Activated CD4-positive, CD25-positive, alpha-beta regulatory T cell (primary cell): ENCODE data around the gene SLC38A10.
"Not testable (repeated sequence)": the region's sequence is repeated elsewhere in the genome, so short reads cannot be mapped to it uniquely, and the experiment has no call there.

Source experiments
- DNase-seq, 4 experiments: peaks; one replicate each; lab custom pipeline; 2025; lab: John Stamatoyannopoulos, UW

SLC38A10 gene

DNA sequence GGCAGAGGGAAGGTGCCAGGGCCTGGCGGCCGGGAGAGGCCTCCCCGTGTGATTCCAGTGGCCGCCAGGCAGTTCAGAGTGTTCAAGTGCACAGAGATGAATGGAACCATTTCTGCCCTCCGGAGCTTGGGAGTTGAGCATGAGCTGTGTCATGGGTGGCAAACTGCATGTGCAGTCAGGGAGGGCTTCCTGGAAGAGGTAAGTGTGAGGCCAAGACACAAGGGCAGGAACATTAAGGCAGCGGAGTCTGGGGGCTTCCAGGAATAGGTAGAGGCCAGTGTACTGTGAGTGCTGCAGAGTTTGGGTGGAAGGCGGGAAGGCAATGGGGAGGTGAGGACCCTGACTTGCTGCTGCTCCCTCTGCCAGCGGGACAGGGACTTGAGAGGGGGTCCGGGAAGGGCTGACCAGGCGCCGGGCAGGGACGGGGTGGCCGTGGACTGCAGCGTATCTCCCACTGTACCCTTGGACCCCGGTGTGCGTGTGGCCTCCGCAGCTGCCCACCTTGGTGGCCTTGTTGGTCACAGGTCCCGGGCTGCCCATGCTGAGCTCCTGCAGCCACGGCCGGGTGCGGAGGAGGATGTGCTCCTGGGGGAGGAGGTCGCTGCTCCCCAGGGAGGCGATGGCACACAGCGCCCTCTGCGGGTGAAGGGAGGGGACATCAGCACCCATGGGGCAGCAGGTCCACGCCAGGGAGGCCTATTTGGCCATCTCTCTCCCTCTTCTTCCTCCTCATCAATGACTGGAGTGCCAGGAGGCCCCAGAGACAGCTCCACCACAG lies 64.9 kb downstream of the SLC38A10 start:
- no peak for DNase-seq

GRCh38 chr17:81229666-81229920 lies 65.5 kb downstream of the SLC38A10 start:
- no peak for DNase-seq

DNA sequence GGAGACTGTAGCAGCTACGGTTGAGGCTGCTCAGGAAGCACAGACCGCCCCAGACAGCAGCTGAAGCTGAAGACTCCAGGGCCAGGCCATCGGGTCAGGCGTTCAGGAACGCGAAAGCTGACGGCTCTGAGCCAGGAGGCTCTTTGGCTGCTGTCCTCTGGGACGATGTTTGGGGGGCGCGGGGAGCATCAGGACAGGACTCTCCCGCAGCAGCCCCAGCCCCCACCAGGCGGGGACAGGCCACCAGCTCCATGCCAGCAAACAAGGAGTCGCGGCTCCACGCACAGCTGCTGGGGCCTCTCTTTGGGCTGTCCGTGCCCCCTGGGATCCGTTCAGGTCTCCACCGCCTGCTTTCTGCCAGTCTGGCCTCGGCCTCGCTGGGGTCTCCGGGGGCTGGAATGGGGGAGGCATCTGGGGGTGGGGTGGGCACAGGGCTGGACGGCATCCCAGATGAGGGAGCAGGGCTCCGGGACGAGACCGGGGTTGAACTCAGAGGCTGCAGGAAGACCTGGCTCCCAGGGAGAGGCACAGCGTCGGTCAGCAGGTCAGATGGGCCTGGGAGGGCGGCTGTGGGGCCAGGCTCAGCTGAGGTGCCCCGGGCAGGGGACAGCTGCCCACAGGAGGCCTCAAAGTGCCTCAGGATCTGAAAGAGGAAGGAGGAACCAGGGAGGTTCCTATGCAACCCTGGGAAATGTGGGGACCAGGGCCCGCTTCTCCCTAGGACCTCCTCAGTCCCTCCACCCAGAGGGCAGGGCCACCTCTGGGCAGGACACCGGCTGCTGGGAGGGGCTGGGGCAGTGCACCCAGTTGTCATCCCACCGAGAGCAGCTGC lies 66.1 kb downstream of the SLC38A10 start:
- no peak for DNase-seq

- DNase-seq: no peak
Measured at GRCh38 chr17:81228420-81228819, 66.7 kb downstream of the SLC38A10 start.

DNA sequence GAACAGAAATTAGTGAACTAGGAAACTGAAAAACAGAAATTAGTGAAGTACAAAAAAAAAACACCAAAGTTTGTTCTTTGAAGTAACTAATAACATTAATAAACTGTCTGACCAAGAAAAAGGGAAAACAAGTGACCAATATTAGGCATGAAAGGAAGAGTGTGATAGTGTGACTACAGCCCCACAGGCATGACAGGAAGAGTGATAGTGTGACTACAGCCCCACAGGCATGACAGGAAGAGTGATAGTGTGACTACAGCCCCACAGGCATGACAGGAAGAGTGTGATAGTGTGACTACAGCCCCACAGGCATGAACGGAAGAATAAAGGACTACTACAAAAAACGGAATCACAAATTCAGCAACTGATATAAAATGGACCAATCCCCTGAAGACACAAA lies 67.5 kb downstream of the SLC38A10 start:
- not testable (repeated sequence) for DNase-seq

- DNase-seq: no peak
Measured at GRCh38 chr17:81223762-81224130, 71.4 kb downstream of the SLC38A10 start.

- peak; percentile 99 to 100 (median 100) for DNase-seq
Measured at GRCh38 chr17:81222906-81223761, 72.0 kb downstream of the SLC38A10 start, which contains the start of gene CEP131. Gene CEP131, minus strand, starts transcription at chr17:81222965. Its CDS starts 2,909 bp downstream, at chr17:81220056.

- no peak for DNase-seq
Measured at GRCh38 chr17:81222620-81222905, 72.5 kb downstream of the SLC38A10 start.

DNA sequence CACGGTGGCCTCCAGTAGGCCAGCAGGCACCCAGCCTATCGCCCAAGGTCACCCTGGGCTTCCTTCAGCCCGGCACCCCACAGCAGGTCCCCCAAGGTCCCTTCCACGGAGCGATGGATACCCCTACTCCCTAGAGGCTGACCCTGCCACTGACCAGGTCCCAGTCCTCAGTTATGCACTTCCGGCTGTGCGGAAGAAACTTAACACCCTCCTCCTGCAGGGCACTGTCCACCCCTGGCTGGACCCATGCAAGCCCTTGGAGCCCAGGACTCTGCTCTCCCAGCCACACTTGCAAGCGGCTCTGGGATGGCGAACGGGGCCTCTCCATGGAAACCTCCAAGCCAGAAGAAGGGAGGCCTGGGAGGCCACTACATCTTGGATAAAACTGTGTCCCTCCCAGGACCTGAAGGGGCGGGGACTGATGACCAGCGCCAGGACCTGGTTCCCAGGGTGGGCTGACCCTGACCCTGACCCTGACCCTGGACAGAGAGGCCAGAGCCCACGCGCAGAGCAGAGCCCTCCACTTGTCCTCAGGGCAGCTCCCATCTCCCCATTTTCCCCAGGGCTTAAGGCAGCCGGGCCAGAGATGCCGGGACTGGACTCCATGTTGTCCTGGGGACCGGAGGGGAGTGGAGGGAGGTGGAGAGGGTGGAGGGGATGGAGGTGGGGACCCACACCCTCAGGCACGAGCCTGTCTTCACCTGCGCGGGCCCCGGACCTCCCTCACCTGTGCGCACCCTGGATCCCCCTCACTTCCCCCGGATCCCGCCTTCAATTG lies 73.1 kb downstream of the SLC38A10 start:
- DNase-seq: no peak

DNA sequence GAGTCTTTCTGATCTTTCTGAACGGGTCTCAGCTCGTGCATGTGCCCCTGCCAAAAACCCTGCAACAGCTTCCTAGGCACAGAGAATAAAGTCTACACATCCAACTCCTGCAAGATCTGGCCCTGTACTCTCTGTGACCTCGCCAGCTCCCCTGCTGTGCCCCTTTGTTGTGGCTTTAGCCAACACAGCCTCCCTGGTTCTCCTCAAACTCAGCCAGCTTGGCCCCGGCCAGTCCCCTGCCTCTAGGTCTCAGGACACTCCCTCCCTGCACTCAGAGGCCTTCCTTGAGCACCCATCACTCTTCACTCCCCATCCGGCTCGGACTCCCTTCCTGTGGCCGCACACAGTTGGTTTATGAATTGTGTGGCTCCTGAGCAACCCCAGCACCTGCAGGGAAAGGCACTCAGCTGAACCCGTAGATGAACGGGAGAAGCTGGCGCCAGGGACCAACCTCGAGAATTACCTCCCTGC lies 73.7 kb downstream of the SLC38A10 start:
- no peak for DNase-seq

DNA sequence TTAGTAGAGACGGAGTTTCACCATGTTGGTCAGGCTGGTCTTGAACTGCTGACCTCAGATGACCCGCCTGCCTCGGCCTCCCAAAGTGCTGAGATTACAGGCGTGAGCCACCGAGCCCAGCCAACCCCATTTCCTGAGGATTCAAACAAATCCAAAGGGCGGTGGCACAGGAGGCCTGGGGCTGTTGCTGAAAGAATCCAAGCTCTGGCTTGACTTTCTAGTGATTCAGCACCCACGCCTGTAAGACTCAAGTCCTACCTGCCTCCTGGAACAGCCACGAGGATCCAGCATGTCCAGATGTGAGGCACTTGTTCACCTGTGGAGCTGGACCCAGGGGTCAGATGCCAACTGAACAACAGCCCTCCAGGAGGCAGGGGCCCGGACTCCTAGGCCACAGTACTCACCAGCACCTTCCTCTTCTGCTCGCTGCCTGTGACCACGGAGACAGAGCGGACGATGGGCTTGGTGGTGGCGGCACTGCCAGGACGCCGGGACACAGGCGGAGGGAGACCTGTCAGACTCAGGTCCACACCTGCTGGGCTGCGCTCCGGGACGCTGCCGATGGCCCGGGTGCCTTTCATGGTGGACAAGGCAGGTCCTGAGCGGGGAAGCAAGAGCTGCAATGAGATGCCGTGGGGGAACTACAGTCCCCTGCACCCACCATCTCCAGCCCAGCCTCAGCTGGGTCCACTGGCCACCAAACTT lies 75.5 kb downstream of the SLC38A10 start:
- DNase-seq: no peak

GRCh38 chr17:81218991-81219390 lies 76.1 kb downstream of the SLC38A10 start:
- DNase-seq: no peak

DNA sequence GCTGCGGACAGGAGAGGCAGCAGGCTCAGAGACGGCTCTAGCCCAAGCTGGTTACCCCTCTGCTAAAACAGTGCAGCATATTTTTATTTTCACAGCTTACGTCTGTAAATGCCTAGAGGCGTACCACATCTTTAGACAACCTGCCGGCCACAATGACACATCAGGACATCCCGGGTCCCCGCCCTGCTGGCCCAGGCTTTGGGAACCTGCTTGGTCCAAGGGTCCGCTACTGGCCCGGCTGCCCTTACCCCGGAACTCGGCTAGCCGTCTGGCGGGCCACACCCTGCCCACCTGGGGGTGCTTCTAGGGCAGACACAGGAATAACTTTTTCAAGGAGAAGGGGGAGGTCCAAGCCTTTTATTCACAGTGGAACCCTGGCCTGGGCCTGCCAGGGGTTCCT lies 76.6 kb downstream of the SLC38A10 start:
- no peak for DNase-seq

- DNase-seq: no peak
Measured at GRCh38 chr17:81217491-81217890, 77.6 kb downstream of the SLC38A10 start.

GRCh38 chr17:81213978-81214377 lies 81.1 kb downstream of the SLC38A10 start:
- no peak for DNase-seq

- no peak for DNase-seq
Measured at GRCh38 chr17:81212365-81212764, 82.7 kb downstream of the SLC38A10 start.

DNA sequence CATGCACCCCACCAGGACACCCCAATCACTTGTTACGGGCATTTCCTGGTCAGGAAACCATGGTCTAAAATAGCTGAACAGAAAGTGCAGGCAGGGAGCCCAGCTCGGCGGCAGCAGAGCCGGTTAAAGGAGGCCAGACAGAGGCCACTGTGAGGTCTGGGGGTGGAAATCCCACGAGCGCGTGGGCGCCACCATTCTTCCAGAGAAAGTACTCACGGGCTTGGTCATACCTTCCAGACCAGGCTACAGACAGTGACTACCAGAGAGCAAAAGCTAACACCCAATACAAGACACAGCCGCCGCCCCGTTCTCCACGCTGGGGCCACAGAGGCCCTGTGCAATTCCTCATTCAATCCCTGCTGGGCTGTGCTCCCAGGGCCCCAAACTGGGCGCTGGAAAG lies 84.2 kb downstream of the SLC38A10 start:
- no peak for DNase-seq

- no peak for DNase-seq
Measured at GRCh38 chr17:81210466-81210865, 84.6 kb downstream of the SLC38A10 start.

DNA sequence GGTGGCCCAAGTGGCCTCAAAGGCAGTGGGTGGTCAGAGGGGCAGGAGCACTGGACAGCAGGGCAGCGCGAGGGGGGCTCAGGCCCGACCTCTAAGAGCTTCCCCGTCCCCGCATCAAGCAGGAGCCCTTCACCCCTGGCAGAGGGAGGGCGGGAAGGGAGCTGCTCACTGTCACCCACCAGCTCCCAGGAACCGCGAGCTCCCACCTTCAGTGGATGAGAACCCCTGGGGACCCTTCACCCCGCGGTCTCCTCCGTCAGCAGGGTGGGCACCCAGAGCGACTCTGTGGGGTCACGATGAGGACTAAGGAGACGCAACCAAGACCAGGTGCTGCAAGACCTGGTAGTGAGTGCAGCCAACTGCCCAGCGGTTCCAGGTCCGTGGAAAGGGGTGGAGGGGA lies 86.0 kb downstream of the SLC38A10 start:
- no peak for DNase-seq

DNA sequence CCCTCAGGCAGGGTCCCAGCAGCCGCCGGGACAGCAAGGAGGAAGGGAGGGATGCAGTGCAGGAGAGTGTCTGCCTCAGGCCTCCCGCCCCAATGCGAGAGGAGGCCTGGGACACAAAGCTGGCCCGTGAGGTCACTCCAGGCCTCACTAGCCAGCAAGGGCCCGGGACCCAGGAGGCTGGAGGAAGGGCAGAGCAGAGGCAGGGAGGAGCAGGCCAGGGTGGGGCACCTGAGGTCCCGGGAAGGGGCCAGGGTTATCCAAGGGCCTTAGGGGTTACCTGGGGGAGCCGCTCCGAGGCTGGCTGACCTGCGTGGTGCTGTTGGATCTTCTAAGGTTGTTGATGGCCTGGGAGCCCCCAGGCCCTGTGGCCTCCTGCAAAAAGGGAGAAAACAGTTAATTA lies 86.5 kb downstream of the SLC38A10 start:
- no peak for DNase-seq
